Activated naive CD8-positive, alpha-beta T cell (primary cell): ENCODE data around the gene NRARP.
A peak's percentile ranks its signal among the peaks of the same experiment; 100 is the strongest.

ENCODE experiments used
- H3K27ac Mint-ChIP-seq: one replicate; pipeline ENCODE4 v1.8.0; 2021; ENCODE audit warnings: mixed read lengths
- H3K27me3 Mint-ChIP-seq: one replicate; pipeline ENCODE4 v1.8.0; 2021; ENCODE audit warnings: mixed read lengths
- H3K36me3 Mint-ChIP-seq: one replicate; pipeline ENCODE4 v1.8.0; 2021; ENCODE audit warnings: mixed read lengths
- H3K4me1 Mint-ChIP-seq: one replicate; pipeline ENCODE4 v1.8.0; 2021; ENCODE audit warnings: low read depth, mixed read lengths
- H3K4me3 Mint-ChIP-seq: one replicate; pipeline ENCODE4 v1.8.0; 2021; ENCODE audit warnings: mild to moderate bottlenecking, mixed read lengths
- H3K9me3 Mint-ChIP-seq: one replicate; pipeline ENCODE4 v1.8.0; 2021; ENCODE audit warnings: low read depth, mixed read lengths

The NRARP gene

DNA sequence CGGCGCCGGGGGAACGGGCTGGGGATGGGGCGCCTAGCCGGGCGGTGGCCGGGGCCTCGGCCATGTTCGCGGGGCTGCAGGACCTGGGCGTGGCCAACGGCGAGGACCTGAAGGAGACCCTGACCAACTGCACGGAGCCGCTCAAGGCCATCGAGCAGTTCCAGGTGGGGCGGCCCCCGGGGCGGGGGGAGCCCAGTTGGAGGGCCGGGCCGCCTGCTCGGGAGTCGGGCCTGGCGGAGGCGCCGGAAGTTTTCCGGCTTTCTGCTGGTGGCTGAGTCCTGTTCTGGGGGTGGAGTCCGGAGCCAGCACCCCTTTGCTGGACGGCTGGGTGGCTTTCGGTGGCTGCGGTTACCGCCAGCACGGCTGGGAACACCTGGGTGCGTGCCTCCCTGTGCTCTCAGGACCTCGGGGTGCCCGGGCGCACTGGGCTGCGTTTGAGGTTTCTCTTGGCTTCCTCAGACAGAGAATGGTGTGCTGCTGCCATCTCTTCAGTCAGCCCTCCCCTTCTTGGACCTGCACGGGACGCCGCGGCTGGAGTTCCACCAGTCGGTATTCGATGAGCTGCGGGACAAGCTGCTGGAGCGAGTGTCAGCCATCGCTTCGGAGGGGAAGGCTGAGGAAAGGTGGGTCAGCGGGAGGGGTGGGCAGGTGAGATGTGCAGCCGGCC lies 46.5 kb downstream of the NRARP start:
- Mint-ChIP-seq H3K9me3 (no peaks in the 10 kb centered on the region), H3K27me3 (no peaks in the 10 kb centered on the region), H3K4me3 (peak overlapping the region; percentile 87), H3K4me1 (peaks cover 14% of the 10 kb centered on the region), H3K27ac (no peak overlapping the region), H3K36me3 (no peaks in the 10 kb centered on the region)

DNA sequence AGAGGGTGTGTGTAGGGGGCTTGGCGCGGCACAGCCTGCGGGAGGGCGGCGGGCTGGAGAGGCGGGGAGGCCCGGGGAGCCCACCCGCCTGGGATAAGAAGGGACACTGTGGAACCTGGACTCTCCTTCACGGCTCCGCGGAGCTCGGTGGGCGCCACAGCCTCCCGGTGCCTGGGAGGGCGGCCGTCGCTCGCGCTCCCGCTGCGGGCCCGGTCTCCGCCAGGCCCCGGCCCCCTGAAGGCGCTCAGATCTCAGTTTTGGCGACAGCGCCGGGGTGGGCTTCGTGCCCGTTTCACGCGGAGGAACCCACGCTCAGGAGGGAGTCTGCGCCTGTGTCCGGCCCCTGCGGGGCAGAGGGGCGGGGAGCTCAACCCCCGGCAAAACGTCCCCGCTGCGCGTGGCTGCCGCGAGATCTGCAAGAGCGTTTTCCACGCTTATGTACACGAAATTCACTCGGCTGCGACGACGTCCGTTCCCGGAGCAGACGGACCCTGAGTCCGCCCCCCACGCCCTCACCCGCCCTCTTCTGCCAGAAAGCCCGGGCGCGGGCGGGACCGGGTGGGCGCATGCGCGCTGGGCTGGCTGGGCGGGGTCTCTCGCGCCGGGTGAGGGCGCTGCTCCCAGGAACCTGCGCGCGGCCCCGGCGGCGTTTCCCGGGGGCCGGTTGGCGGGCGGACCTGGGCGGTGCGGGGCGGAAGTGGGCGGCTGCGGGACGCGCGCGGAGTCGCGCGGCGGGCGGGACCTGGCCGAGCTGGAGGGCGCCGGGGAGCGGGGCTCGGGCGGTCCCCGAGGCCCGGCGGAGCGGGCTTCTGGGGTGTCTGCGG lies 47.2 kb downstream of the NRARP start, which contains the start of gene NELFB:
Gene NELFB, plus strand, starts transcription at position 704 of the 824 bp plus-strand sequence.
- H3K4me3 Mint-ChIP-seq = peak within 1 kb of the TSS; percentile 90
- peak within 1 kb of the TSS; percentile 78 for H3K27ac Mint-ChIP-seq
- no peaks in the 10 kb centered on the region for H3K9me3 Mint-ChIP-seq
- no peaks in the 10 kb centered on the region for H3K36me3 Mint-ChIP-seq
- no peaks in the 10 kb centered on the region for H3K27me3 Mint-ChIP-seq
- peaks cover 14% of the 10 kb centered on the region for H3K4me1 Mint-ChIP-seq

DNA sequence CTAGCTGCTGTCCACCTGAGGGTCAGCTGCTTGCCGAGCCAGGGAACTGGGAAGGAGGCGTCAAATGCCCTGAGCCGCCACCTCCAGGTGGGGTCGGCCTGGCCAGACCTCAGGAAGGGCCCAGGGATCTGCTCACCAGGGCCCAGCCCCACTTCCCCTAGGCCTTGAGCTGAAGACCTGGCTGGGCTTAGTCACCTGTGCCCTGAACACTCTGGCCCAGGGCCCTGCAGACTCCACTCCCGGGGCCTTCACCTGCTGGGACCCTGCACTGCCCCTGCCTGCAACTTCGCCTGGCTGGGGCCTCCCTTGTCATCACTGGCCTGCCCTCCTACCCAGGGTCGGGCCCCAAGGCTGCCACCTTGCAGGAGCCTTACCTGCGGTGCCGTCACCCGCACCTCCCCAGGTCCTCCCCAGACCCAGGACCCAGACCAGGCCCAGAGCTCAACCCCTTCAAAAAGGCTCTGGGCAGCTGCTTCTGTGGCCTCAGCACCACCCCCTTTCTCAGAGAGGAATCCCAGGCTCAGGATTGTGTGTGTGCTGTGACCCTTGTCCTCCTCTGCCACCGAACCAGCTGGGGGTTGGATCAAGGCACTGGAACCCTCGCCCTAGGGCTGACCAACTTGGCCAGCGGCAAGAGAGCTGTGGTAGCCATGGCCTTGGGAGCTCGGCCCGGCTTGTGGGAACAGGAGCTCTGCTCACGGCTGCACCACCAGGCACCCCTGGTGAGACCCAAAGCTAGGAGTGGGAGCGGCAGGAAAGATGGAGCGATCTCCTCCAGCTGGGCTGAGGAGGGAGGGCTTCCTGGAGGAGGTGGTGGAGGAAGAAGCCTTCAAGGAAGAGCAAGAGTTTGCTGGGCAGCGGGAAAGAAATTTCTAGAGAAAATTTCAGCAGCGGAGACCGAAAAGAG lies 48.1 kb downstream of the NRARP start:
- Mint-ChIP-seq H3K4me3 (peak overlapping the region; percentile 90), H3K27me3 (no peaks in the 10 kb centered on the region), H3K9me3 (no peaks in the 10 kb centered on the region), H3K27ac (peak overlapping the region; percentile 78), H3K36me3 (no peaks in the 10 kb centered on the region), H3K4me1 (peaks cover 14% of the 10 kb centered on the region)

DNA sequence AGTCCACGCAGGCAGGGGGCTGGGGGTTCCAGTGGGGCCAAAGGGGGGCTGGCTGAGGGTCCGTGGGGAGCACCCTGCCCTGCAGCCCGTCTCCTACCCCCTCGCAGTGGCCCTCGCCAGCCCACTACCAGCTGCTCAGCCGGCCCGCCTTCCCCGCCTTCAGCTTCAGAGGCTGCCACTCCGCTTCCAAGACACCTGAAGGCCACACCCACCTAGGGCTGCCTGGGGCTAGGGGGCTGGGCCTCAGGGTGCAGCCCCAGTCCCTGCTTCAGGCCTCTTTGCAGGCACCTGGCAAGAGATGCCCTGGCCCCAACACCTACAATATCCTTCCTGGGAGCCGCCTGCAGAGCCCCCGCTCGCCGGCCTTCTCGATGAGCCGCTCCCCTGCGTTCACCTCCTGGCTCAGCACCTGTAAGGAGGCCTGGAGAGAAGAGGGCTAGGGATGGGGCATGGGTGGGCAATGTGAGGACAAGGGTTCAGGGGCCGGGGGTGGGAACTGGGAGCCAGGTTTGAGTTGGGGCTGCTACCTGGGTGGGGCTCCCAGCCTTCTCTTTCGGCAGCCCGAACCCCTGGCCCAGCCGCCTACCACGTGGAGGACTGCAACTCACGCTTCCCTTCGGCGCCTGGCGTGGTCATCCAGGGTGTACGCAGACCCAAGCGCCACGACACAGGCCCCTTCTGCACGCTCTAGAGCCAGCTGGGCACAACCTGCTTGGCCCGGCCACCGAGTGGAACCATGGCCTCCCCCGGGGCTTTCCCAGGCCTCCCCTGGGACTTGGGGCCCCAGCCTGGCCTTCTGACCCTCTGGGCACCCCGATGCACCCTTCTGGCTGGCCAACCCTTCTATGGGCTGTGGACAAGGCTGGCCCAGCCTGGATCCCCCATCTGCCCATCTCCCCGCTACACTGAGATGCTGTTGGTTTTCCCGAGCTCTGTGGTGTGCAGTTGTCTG lies 49.2 kb downstream of the NRARP start:
- Mint-ChIP-seq H3K4me1 (peaks cover 14% of the 10 kb centered on the region), H3K36me3 (no peaks in the 10 kb centered on the region), H3K9me3 (no peaks in the 10 kb centered on the region), H3K27ac (no peak overlapping the region), H3K27me3 (no peaks in the 10 kb centered on the region), H3K4me3 (no peak overlapping the region)

DNA sequence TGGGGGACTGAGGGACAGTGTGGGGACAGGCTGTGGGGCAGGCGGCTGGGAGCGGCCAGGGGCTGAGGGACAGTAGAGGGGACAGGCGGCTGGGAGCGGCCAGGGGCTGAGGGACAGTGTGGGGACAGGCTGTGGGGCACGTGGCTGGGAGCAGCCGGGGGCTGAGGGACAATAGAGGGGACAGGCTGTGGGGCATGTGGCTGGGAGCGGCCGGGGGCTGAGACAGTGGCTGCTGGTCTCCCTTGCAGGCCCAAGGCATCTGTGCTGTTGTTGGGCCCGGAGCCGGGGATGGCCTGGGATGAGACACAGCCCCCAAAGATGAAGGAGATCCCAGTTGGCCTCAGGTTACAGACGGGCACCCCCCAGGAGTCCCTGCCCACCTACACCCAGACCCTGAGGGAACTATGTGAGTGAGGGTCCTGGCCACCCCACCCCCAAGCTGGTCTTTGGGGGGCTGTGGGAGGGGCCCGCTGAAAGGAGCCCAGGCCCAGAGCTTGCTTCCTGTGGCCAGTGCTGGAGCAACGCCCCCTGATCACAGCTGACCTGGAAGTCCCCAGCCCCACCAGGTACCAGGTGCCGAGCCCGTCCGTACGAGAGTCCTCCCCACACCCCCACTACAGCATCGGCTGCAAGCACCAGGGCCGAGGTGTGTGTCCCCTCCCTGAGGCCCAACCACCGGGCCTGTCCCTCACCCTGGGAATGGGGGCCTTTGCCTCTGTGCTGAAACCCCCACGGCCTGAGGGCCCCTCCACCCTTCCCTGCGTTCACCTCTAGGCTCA lies 50.4 kb downstream of the NRARP start:
- Mint-ChIP-seq H3K9me3 (no peaks in the 10 kb centered on the region), H3K27ac (no peak overlapping the region), H3K36me3 (no peaks in the 10 kb centered on the region), H3K27me3 (no peaks in the 10 kb centered on the region), H3K4me3 (no peak overlapping the region), H3K4me1 (peaks cover 12% of the 10 kb centered on the region)

DNA sequence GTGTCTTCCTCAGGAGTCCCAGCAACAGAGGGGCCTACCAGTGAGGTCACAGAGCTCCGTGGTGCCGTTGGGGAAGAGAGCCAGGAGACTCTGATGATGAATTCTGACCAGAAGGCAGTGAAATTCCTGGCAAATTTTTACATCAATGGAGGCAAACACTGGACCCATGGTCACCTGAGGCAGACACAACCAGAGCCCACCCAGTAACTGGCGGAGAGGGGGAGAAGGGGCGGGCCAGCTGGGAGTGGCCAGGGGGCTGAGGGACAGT lies 50.9 kb downstream of the NRARP start, which contains the start of gene STPG3:
Gene STPG3, plus strand, starts transcription at position 93 of the 268 bp plus-strand sequence. Its CDS starts 1 bp downstream, at position 94.
- H3K4me3 Mint-ChIP-seq = no peak within 1 kb of the TSS
- H3K27me3 Mint-ChIP-seq = no peaks in the 10 kb centered on the region
- no peaks in the 10 kb centered on the region for H3K36me3 Mint-ChIP-seq
- H3K4me1 Mint-ChIP-seq = peaks cover 8% of the 10 kb centered on the region
- H3K27ac Mint-ChIP-seq = no peak within 1 kb of the TSS
- no peaks in the 10 kb centered on the region for H3K9me3 Mint-ChIP-seq

DNA sequence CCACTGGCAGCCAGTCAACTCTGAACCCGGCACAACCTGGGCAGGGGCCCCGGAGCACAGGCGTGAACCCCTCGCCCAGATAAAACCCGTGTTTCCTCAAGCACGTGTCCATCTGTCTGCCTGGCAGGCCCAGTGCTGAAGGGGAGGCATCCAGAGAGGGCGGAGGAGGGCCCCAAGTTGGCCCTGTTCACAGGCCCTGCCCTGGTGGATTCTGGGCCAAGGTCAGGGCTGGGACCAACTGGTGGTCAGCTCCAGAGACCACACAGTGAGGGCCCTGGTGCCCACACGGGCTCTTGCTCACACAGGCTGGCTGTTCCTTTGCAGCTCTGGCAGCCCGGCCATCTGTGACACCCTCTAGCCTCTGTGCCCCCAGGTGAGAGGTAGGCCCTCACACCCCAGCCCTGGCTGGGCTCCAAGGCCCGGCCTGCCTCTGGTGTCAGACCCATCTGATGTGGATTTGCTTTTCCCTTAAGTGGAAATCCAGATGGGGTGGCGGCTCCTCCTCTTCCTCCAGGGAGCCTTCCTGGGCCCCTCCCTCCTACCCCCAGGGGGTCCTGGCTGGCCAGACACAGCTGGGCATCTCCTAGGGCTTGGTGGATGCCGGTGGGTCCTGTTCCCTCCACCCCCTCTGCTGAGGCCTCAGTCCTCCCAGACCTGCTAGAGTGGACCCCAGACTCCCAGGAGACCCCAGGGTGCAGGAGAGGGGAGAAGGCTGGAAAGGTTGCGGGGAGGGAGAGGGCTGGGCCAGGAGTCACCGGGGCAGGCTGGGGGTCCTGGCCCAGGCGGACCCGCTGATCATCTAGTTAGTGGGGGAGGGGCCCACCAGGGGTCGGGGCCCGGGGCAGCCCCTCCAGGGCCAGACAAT lies 51.5 kb downstream of the NRARP start:
- no peaks in the 10 kb centered on the region for H3K36me3 Mint-ChIP-seq
- no peaks in the 10 kb centered on the region for H3K9me3 Mint-ChIP-seq
- H3K4me3 Mint-ChIP-seq = no peak overlapping the region
- H3K4me1 Mint-ChIP-seq = peaks cover 7% of the 10 kb centered on the region
- H3K27me3 Mint-ChIP-seq = no peaks in the 10 kb centered on the region
- no peak overlapping the region for H3K27ac Mint-ChIP-seq
